Caco-2 (cell line): ENCODE results near the gene CAT. TPM values are rescaled to one million over a fixed set of nuclear protein-coding genes. Genes with fewer than 3 reads are reported as not detected.

ENCODE experiments used
- BruUV-seq: library from RNA; stranded (reverse); fragments of 400-500 nt; replicated peaks from 2 replicates; lab custom pipeline; 2021; lab: Mats Ljungman, UMichigan
- CTCF ChIA-PET: fragments of 300-600 bp; sonication (Branson Sonifier 250); formaldehyde crosslinking; loops from one replicate; lab custom pipeline; 2022; ENCODE audit warnings: antibody characterized with exemption; lab: Charles Lee
- POLR2A ChIA-PET: fragments of 300-600 bp; sonication (Branson Sonifier 250); formaldehyde crosslinking; loops from one replicate; lab custom pipeline; 2022; ENCODE audit warnings: antibody characterized with exemption; lab: Charles Lee
- DNase-seq, 2 experiments: peaks; one replicate each; pipeline versions ENCODE4 v3.0.0 to v3.0.0-alpha.2; 2020 to 2022
- H3K27me3 ChIP-seq: replicated peaks from 2 replicates; pipeline ENCODE4 v1.6.0; 2011; ENCODE audit warnings: low read length; ENCODE audit not compliant: control insufficient read depth, insufficient read depth
- H3K36me3 ChIP-seq: 2 replicates; pipeline ENCODE4 v1.5.1; 2011; ENCODE audit warnings: low read length; ENCODE audit not compliant: control insufficient read depth, insufficient read depth
- H3K4me1 ChIP-seq: fragments of 250-450 bp; sonication (Bioruptor Pico); 2 replicates; pipeline ENCODE4 v1.5.1; 2020; ENCODE audit warnings: mild to moderate bottlenecking
- H3K4me3 ChIP-seq: 2 replicates; pipeline ENCODE4 v1.5.1; 2011; ENCODE audit warnings: low read depth, mild to moderate bottlenecking, control low read depth, low read length
- H3K9me3 ChIP-seq: fragments of 250-450 bp; sonication (Bioruptor Pico); 2 replicates; pipeline ENCODE4 v1.5.1; 2020; ENCODE audit warnings: mild to moderate bottlenecking, moderate library complexity
- H3K27ac Mint-ChIP-seq: one replicate; pipeline ENCODE4 v1.8.0; 2022; ENCODE audit warnings: mixed read lengths; ENCODE audit not compliant: unreplicated experiment
- H3K27me3 Mint-ChIP-seq: one replicate; pipeline ENCODE4 v1.8.0; 2022; ENCODE audit warnings: mixed read lengths; ENCODE audit not compliant: insufficient read depth, unreplicated experiment
- H3K36me3 Mint-ChIP-seq: one replicate; pipeline ENCODE4 v1.8.0; 2022; ENCODE audit warnings: mild to moderate bottlenecking, mixed read lengths; ENCODE audit not compliant: insufficient read depth, unreplicated experiment
- H3K4me1 Mint-ChIP-seq: one replicate; pipeline ENCODE4 v1.8.0; 2022; ENCODE audit warnings: low read depth, mixed read lengths; ENCODE audit not compliant: unreplicated experiment
- H3K4me3 Mint-ChIP-seq: one replicate; pipeline ENCODE4 v1.8.0; 2022; ENCODE audit warnings: mild to moderate bottlenecking, moderate library complexity, mixed read lengths; ENCODE audit not compliant: unreplicated experiment
- H3K9me3 Mint-ChIP-seq: one replicate; pipeline ENCODE4 v1.8.0; 2022; ENCODE audit warnings: mixed read lengths; ENCODE audit not compliant: unreplicated experiment
- intact Hi-C: fragments of 100-400 bp; cut with micrococcal nuclease; formaldehyde crosslinking; loops from one replicate; pipeline ENCODE4 v1.10.0; 2022; ENCODE audit not compliant: unreplicated experiment
- total RNA-seq: library from RNA; stranded (reverse); gene quantifications from 2 replicates; pipeline ENCODE4 v1.2.3, GENCODE V29; 2022
- TF ChIP-seq, protein P1 (sequence below), 2 experiments: fragments of 200-600 bp in 1 of 2; IDR thresholded peaks; 1 replicate in 1 of 2; 2 replicates in 1 of 2; pipeline versions ENCODE4 v1.5.1 to v1.8.0; 2011 to 2022; ENCODE audit warnings: antibody characterized with exemption in 1 of 2, control low read depth in 1 of 2, inconsistent platforms in 1 of 2, low read depth in 1 of 2, low read length in 1 of 2, mild to moderate bottlenecking in 1 of 2, moderate library complexity in 1 of 2; ENCODE audit not compliant: insufficient read depth in 1 of 2, severe bottlenecking in 1 of 2, unreplicated experiment in 1 of 2

CAT gene
- total RNA-seq, 1 experiment from 2014 or later = 45.6 TPM

DNA sequence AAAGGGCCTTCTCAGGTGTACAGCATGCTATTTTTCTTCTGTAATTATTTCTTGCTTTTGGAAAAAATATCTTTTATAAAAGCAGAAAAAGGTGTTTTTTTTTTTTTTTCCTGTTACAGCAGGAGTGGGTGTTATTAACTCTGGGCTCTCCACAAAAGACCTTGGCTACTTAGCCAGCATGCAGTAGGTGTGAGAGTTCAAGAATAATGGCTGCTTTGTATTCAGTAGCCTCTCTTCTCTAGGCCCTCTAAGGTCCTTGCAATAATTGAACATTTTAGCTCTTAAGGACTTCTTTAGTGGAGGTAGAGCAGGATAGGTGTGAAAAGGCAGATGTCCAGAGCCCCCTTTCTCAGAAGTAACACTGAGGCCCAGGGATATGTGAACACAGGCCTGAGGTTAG is 71.5 kb downstream of the CAT start:
- no TSS peak for BruUV-seq
- ChIA-PET CTCF (no interaction called here), POLR2A (no interaction called here)
- H3K27me3 Mint-ChIP-seq = no peaks in the 10 kb centered on the region
- no peak for DNase-seq
- Histone ChIP-seq H3K36me3 (no peaks in the 10 kb centered on the region), H3K4me1 (peaks cover 17% of the 10 kb centered on the region), H3K9me3 (no peaks in the 10 kb centered on the region), H3K4me3 (no peak overlapping the region), H3K27me3 (no peaks in the 10 kb centered on the region)
- no peak overlapping the region for H3K4me3 Mint-ChIP-seq
- H3K9me3 Mint-ChIP-seq = no peaks in the 10 kb centered on the region
- no peaks in the 10 kb centered on the region for H3K36me3 Mint-ChIP-seq
- no peak overlapping the region for H3K27ac Mint-ChIP-seq
- intact Hi-C loops = loop anchor here (5.0 kb wide), 1 partner anchor 157 kb away; no protein-coding TSS in a partner anchor
- TF ChIP-seq, protein P1, sequence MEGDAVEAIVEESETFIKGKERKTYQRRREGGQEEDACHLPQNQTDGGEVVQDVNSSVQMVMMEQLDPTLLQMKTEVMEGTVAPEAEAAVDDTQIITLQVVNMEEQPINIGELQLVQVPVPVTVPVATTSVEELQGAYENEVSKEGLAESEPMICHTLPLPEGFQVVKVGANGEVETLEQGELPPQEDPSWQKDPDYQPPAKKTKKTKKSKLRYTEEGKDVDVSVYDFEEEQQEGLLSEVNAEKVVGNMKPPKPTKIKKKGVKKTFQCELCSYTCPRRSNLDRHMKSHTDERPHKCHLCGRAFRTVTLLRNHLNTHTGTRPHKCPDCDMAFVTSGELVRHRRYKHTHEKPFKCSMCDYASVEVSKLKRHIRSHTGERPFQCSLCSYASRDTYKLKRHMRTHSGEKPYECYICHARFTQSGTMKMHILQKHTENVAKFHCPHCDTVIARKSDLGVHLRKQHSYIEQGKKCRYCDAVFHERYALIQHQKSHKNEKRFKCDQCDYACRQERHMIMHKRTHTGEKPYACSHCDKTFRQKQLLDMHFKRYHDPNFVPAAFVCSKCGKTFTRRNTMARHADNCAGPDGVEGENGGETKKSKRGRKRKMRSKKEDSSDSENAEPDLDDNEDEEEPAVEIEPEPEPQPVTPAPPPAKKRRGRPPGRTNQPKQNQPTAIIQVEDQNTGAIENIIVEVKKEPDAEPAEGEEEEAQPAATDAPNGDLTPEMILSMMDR (IDR thresholded peaks at IDR 0.05; ENCODE audit: insufficient read depth in 1 of 2, low read depth in 1 of 2, low read length in 1 of 2, severe bottlenecking in 1 of 2, unreplicated experiment in 1 of 2) = no peak
- peaks cover 11% of the 10 kb centered on the region for H3K4me1 Mint-ChIP-seq

DNA sequence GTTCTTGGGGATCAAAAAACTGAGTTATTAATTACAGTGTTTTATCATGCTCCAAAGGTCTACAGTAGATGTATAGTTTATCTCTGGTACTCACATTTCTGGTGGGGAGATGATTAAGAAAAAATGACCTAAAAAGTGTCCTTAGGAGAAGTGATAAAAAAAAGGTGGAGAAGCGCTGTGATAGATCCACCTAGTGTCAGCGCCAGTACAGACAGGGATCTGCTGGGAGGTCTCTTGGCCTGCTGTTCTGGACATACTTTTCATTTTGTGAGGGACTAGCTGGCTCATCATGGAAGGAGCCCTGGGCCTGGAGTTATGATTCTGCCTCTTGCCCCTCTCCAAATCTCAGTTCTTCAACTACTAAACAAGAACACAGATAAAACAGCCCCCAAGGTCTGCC is 71.9 kb downstream of the CAT start:
- POLR2A ChIA-PET = no interaction called here
- no peak overlapping the region for H3K27ac Mint-ChIP-seq
- intact Hi-C loops = loop anchor here (5.0 kb wide), 1 partner anchor 157 kb away; no protein-coding TSS in a partner anchor
- no peak overlapping the region for H3K4me3 ChIP-seq
- CTCF ChIA-PET = no interaction called here
- peaks cover 17% of the 10 kb centered on the region for H3K4me1 ChIP-seq
- H3K4me3 Mint-ChIP-seq = no peak overlapping the region
- H3K9me3 ChIP-seq = no peaks in the 10 kb centered on the region
- no peaks in the 10 kb centered on the region for H3K36me3 Mint-ChIP-seq
- no peaks in the 10 kb centered on the region for H3K27me3 ChIP-seq
- TF ChIP-seq, protein P1 (IDR thresholded peaks at IDR 0.05; ENCODE audit: insufficient read depth in 1 of 2, low read depth in 1 of 2, low read length in 1 of 2, severe bottlenecking in 1 of 2, unreplicated experiment in 1 of 2) = no peak
- no peaks in the 10 kb centered on the region for H3K9me3 Mint-ChIP-seq
- peaks cover 11% of the 10 kb centered on the region for H3K4me1 Mint-ChIP-seq
- H3K36me3 ChIP-seq = no peaks in the 10 kb centered on the region
- no peaks in the 10 kb centered on the region for H3K27me3 Mint-ChIP-seq
- no peak for DNase-seq
- no TSS peak for BruUV-seq

DNA sequence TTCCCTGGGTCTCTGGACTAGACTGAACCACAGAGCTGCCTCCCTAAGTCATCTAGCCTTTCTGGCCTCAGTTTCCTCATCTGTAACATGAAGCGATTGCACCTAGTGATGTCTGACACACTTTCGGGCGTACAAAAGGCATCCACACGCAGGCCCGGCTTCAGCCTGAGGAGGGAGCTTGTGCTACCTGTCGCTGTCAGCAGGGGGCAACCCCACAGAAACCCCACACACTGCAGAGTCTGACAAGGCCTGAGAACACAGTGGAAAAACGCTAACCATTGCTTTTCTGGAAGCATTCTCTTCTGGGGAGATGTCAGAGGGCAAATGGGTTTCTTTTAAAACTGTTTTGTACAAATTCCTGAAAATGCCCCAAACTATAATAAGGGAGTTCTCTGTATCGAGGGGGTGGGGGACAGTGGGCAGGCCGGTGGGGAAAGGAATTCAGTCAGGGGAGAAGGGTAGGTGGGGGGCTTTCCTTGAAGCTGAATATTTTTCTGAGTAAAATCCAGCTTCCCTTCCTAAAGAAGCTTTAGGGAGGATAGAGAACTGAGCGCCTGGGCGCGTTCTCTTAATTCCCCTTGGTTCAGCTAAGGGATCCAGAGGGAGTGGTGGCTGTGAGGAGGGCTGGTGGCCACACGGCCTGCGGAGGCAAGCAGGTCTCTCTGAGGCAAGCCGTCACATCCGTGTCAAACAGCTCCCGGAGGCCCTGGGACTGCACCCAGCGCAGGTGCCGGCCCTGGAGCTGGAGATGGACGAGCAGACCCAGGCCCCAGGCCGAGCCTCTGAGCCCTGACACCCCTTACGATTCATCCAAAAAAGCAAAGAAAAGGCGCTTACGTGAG is 74.3 kb downstream of the CAT start:
- H3K27me3 ChIP-seq = no peaks in the 10 kb centered on the region
- intact Hi-C loops = loop anchor here (1.0 to 5.0 kb wide), 3 partner anchors 154 to 879 kb away; no protein-coding TSS in a partner anchor
- Mint-ChIP-seq H3K27me3 (peaks cover 1% of the 10 kb centered on the region), H3K27ac (no peak overlapping the region), H3K4me1 (peaks cover 11% of the 10 kb centered on the region), H3K9me3 (no peaks in the 10 kb centered on the region), H3K36me3 (no peaks in the 10 kb centered on the region), H3K4me3 (peak overlapping the region; percentile 9)
- TF ChIP-seq, protein P1 (IDR thresholded peaks at IDR 0.05; ENCODE audit: insufficient read depth in 1 of 2, low read depth in 1 of 2, low read length in 1 of 2, severe bottlenecking in 1 of 2, unreplicated experiment in 1 of 2) = peak; percentile 78 to 92
- POLR2A ChIA-PET = no interaction called here
- BruUV-seq = no TSS peak
- H3K4me3 ChIP-seq = no peak overlapping the region
- no peaks in the 10 kb centered on the region for H3K9me3 ChIP-seq
- H3K36me3 ChIP-seq = no peaks in the 10 kb centered on the region
- CTCF ChIA-PET = interaction anchor here (0.6 to 1.2 kb wide), 9 partner anchors 11 to 752 kb away, joined by 3 to 11 read pairs (median 3); no protein-coding TSS in a partner anchor
- peaks cover 17% of the 10 kb centered on the region for H3K4me1 ChIP-seq
- peak; percentile 67 to 75 for DNase-seq
